Hematopoietic multipotent progenitor cell treated with erythropoietin and hydrocortisone succinate and interleukin-3 and kit ligand, for 8 days (in vitro differentiated cells): ENCODE measurements around the gene LUZP2.

ENCODE experiments used
- DNase-seq: peaks from one replicate; pipeline ENCODE4 v3.0.0-alpha.2; 2015

The LUZP2 gene

GRCh38 chr11:24734742-24735237, 237.9 kb downstream of the LUZP2 start:
- no peak for DNase-seq

- no peak for DNase-seq
Measured at GRCh38 chr11:24738972-24739371, 242.1 kb downstream of the LUZP2 start.

GRCh38 chr11:24739637-24740036, 242.8 kb downstream of the LUZP2 start:
- no peak for DNase-seq

- no peak for DNase-seq
Measured at GRCh38 chr11:24747275-24748251, 250.7 kb downstream of the LUZP2 start.

GRCh38 chr11:24748261-24748660, 251.4 kb downstream of the LUZP2 start:
- DNase-seq, result no peak

GRCh38 chr11:24754406-24754805, 257.6 kb downstream of the LUZP2 start:
- DNase-seq, result no peak

- no peak for DNase-seq
Measured at GRCh38 chr11:24755260-24755839, 258.5 kb downstream of the LUZP2 start.

GRCh38 chr11:24759742-24760141, 262.9 kb downstream of the LUZP2 start:
- no peak for DNase-seq

GRCh38 chr11:24760681-24761080, 263.8 kb downstream of the LUZP2 start:
- no peak for DNase-seq

- no peak for DNase-seq
Measured at GRCh38 chr11:24762076-24762475, 265.2 kb downstream of the LUZP2 start.

- DNase-seq, result no peak
Measured at GRCh38 chr11:24767411-24767810, 270.6 kb downstream of the LUZP2 start.

- no peak for DNase-seq
Measured at GRCh38 chr11:24773322-24773721, 276.5 kb downstream of the LUZP2 start.

- DNase-seq, result no peak
Measured at GRCh38 chr11:24779791-24780190, 282.9 kb downstream of the LUZP2 start.

- no peak for DNase-seq
Measured at GRCh38 chr11:24781288-24781687, 284.4 kb downstream of the LUZP2 start.

GRCh38 chr11:24793479-24793878, 296.6 kb downstream of the LUZP2 start:
- DNase-seq, result no peak

GRCh38 chr11:24794064-24794463, 297.2 kb downstream of the LUZP2 start:
- DNase-seq, result no peak

GRCh38 chr11:24805671-24806070, 308.8 kb downstream of the LUZP2 start:
- DNase-seq, result no peak

- no peak for DNase-seq
Measured at GRCh38 chr11:24808173-24808572, 311.3 kb downstream of the LUZP2 start.

- DNase-seq, result no peak
Measured at GRCh38 chr11:24819006-24819405, 322.2 kb downstream of the LUZP2 start.

GRCh38 chr11:24819863-24820434, 323.1 kb downstream of the LUZP2 start:
- no peak for DNase-seq

- no peak for DNase-seq
Measured at GRCh38 chr11:24820541-24820940, 323.7 kb downstream of the LUZP2 start.

GRCh38 chr11:24828938-24829605, 332.2 kb downstream of the LUZP2 start:
- DNase-seq, result no peak

- no peak for DNase-seq
Measured at GRCh38 chr11:24833573-24833972, 336.7 kb downstream of the LUZP2 start.
